BJ (cell line): Measurements from ENCODE around the gene CCDC3. TPM values are rescaled to one million over a fixed set of nuclear protein-coding genes. Genes with fewer than 3 reads are reported as not detected.

ENCODE experiments used
- CTCF ChIA-PET: fragments of 350-600 bp; formaldehyde crosslinking; extraction: SDS; loops from one replicate; lab custom pipeline; 2021; ENCODE audit warnings: antibody characterized with exemption, inconsistent platforms; lab: Yijun Ruan, JAX
- POLR2A ChIA-PET: fragments of 300-600 bp; sonication (Branson Sonifier 250); formaldehyde crosslinking; extraction: SDS; loops from one replicate; lab custom pipeline; 2021; ENCODE audit warnings: antibody characterized with exemption; lab: Charles Lee
- DNase-seq: peaks from one replicate; pipeline ENCODE4 v3.0.0-alpha.2; 2011; ENCODE audit warnings: low read depth
- H3K27me3 ChIP-seq: 2 replicates; pipeline ENCODE4 v1.6.0; 2011; ENCODE audit warnings: low read length; ENCODE audit not compliant: control insufficient read depth, insufficient read depth
- H3K36me3 ChIP-seq: 2 replicates; pipeline ENCODE4 v1.5.1; 2011; ENCODE audit warnings: low read length; ENCODE audit not compliant: control insufficient read depth, insufficient read depth
- H3K4me3 ChIP-seq: 2 replicates; pipeline ENCODE4 v1.5.1; 2011; ENCODE audit warnings: low read depth, mild to moderate bottlenecking, control low read depth, low read length
- CTCF ChIP-seq: IDR thresholded peaks from 2 replicates; pipeline ENCODE4 v1.5.1; 2011; ENCODE audit warnings: low read depth, mild to moderate bottlenecking, control low read depth, inconsistent platforms, low read length, moderate library complexity; ENCODE audit not compliant: insufficient read depth
- polyA plus RNA-seq: library from polyadenylated mRNA; depleted of rRNA; stranded (reverse); fragments of >200 nt; gene quantifications from 2 replicates; pipeline ENCODE4 v1.2.3, GENCODE V29; 2011

The CCDC3 gene
- polyA plus RNA-seq, 1 experiment = 0.02 TPM

- no peak for TF ChIP-seq CTCF
- no peak overlapping the region for H3K4me3 ChIP-seq
- CTCF ChIA-PET = no interaction called here
- H3K27me3 ChIP-seq = no peaks in the 10 kb centered on the region
- no peaks in the 10 kb centered on the region for H3K36me3 ChIP-seq
- POLR2A ChIA-PET = no interaction called here
- no peak for DNase-seq
Measured at GRCh38 chr10:12960334-12960898, 41.1 kb downstream of the CCDC3 start.

GRCh38 chr10:12958546-12959110, 42.9 kb downstream of the CCDC3 start:
- CTCF ChIA-PET = no interaction called here
- Histone ChIP-seq H3K27me3 (no peaks in the 10 kb centered on the region), H3K4me3 (no peak overlapping the region)

GRCh38 chr10:12957081-12957480, 44.4 kb downstream of the CCDC3 start:
- ChIA-PET POLR2A (no interaction called here), CTCF (no interaction called here)
- no peak for TF ChIP-seq CTCF
- H3K27me3 ChIP-seq = no peaks in the 10 kb centered on the region
- no peak overlapping the region for H3K4me3 ChIP-seq
- no peaks in the 10 kb centered on the region for H3K36me3 ChIP-seq
- no peak for DNase-seq

More at GRCh38 chr10:12958546-12959110, 42.9 kb downstream of the CCDC3 start:
- H3K36me3 ChIP-seq = no peaks in the 10 kb centered on the region
- no peak for DNase-seq
- no peak for TF ChIP-seq CTCF
- POLR2A ChIA-PET = no interaction called here

GRCh38 chr10:12954866-12955265, 46.6 kb downstream of the CCDC3 start:
- Histone ChIP-seq H3K27me3 (no peaks in the 10 kb centered on the region), H3K4me3 (no peak overlapping the region), H3K36me3 (no peaks in the 10 kb centered on the region)
- CTCF ChIA-PET = no interaction called here
- POLR2A ChIA-PET = no interaction called here
- TF ChIP-seq CTCF = no peak
- DNase-seq = no peak

GRCh38 chr10:12950583-12951128, 50.9 kb downstream of the CCDC3 start:
- ChIA-PET POLR2A (no interaction called here), CTCF (no interaction called here)
- H3K27me3 ChIP-seq = no peaks in the 10 kb centered on the region
- no peak for DNase-seq
- no peaks in the 10 kb centered on the region for H3K36me3 ChIP-seq
- no peak overlapping the region for H3K4me3 ChIP-seq
- no peak for TF ChIP-seq CTCF
